Measurements from ENCODE around the gene FTSJ1.

FTSJ1 gene

GRCh38 chrX:48472225-48472624 is 3.8 kb upstream of the FTSJ1 start:
- H3K4me3 ChIP-seq (replicated peaks; ENCODE audit: low read depth, low read length): no peak overlapping the region
- no peak for DNase-seq (ENCODE audit: extremely low read depth, low read depth)
- TF ChIP-seq CTCF (IDR thresholded peaks at IDR 0.05; ENCODE audit: low read depth, low read length, missing control alignments): no peak

DNA sequence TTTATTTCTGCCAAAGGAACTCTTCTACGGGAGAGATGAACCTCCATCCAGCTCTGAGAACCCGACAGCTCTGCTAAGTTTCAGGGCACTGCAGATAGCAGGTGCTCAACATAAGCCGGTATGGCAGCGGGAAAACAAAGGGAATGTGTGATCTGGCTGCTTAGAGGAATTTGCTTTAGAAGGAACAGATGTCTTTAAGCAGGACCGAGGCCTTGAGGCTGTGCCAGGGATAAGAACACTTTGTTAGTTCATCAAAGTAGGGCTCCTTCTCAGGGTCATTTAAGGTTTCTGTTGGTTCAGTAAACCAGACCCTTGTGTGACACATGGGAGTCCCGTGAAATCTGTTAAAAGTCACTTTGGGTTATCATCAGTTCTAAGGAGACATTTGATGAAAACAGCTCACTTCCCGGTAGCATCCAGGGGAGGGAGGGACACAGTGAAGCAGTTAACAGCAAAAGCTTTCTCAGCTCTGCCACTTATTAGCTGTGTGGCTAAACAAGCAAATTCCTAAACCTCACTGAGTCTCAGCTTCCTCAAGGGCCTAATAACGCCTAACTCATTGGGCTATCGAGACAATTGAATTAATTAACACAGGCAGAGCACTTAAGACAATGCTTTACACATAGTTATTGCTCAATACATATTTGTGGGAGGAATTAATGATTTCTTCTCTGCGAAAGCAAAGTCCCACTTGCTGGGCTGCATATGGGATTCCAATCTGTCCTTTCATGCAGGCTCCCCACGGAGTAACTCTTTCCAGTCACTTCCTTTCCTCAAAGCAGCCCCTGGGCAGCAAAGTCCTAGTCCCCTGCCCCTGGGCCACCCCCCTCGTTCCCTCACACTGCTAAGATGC is 2.9 kb upstream of the FTSJ1 start:
- no peak for DNase-seq (ENCODE audit: extremely low read depth, low read depth)
- no peak overlapping the region for H3K4me3 ChIP-seq (replicated peaks; ENCODE audit: low read depth, low read length)
- no peak for TF ChIP-seq CTCF (IDR thresholded peaks at IDR 0.05; ENCODE audit: low read depth, low read length, missing control alignments)

DNA sequence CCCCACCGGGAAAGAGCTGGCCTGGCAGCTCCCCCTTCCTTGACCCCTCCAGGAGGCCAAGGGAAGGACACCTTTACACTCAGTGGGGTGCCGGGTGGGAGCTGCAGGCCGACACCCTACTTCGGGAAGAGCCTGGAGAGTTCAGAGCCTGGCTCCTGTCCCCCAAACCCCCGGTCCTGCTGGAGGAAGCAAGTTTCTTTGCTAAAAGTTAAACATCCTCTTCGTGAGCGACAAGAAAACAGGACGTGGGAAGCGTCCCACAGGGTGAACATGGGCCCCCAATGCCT is 2.4 kb upstream of the FTSJ1 start:
- DNase-seq (ENCODE audit: extremely low read depth, low read depth): no peak
- no peak for TF ChIP-seq CTCF (IDR thresholded peaks at IDR 0.05; ENCODE audit: low read depth, low read length, missing control alignments)

DNA sequence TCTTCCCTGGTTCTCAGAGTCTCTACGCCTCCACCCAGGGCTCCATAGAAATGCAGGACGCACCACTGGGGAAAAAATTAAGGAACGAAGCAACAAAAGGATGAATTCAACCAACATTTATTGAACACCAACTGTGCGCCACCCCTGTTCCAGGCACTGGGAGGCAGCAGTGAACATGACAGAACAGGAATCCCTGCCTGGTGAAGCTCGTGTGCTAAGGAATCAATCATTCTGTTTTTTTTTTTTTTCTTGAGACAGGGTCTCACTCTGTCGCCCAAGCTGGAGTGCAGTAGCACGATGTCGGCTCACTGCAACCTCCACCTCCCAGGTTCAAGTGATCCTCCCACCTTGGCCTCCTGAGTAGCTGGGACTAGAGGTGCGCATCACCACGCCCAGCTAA is 1.9 kb upstream of the FTSJ1 start:
- TF ChIP-seq CTCF (IDR thresholded peaks at IDR 0.05; ENCODE audit: low read depth, low read length, missing control alignments): no peak
- H3K4me3 ChIP-seq (replicated peaks; ENCODE audit: low read depth, low read length): no peak overlapping the region
- no peak for DNase-seq (ENCODE audit: extremely low read depth, low read depth)

More for the DNA sequence above, 2.4 kb upstream of the FTSJ1 start:
- H3K4me3 ChIP-seq (replicated peaks; ENCODE audit: low read depth, low read length): no peak overlapping the region

- DNase-seq (ENCODE audit: extremely low read depth, low read depth): no peak
- H3K4me3 ChIP-seq (replicated peaks; ENCODE audit: low read depth, low read length): peak overlapping the region; percentile 75
- no peak for TF ChIP-seq CTCF (IDR thresholded peaks at IDR 0.05; ENCODE audit: low read depth, low read length, missing control alignments)
Measured at GRCh38 chrX:48474581-48474980, 1.4 kb upstream of the FTSJ1 start.

GRCh38 chrX:48475296-48475695 is 703 bp upstream of the FTSJ1 start:
- H3K4me3 ChIP-seq (replicated peaks; ENCODE audit: low read depth, low read length): peak overlapping the region; percentile 75
- TF ChIP-seq CTCF (IDR thresholded peaks at IDR 0.05; ENCODE audit: low read depth, low read length, missing control alignments): no peak
- no peak for DNase-seq (ENCODE audit: extremely low read depth, low read depth)

DNA sequence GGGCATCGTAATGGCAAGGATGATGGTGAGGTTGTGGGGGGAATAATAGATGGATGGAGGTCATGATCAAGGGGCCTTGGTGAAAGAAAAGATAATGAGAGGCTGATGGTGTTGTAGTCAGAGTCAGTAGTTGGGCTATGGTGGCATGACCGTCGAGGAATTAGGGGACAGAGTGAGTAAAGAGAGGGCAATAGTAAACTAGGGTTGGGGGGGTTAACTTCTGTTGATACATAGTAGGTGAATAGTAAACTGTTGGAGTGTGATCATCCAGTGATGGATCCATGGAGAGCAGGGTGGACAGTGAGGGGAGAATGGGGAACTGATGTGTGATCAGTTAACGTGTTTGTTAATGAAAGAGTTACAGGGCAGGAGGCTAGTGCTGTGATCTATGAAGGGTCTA is 920 bp downstream of the FTSJ1 start:
- DNase-seq (ENCODE audit: extremely low read depth, low read depth): no peak
- peak overlapping the region; percentile 75 for H3K4me3 ChIP-seq (replicated peaks; ENCODE audit: low read depth, low read length)
- TF ChIP-seq CTCF (IDR thresholded peaks at IDR 0.05; ENCODE audit: low read depth, low read length, missing control alignments): no peak
